Stimulated activated CD8-positive, alpha-beta memory T cell treated with anti-CD3 and anti-CD28 coated beads, Interleukin-2, amount 100 ng/mL, for 48 hours (primary cell): ENCODE measurements around the gene SDF2L1.
"Not testable (repeated sequence)": the region's sequence is repeated elsewhere in the genome, so short reads cannot be mapped to it uniquely, and the experiment has no call there.

Experiments
- DNase-seq, 2 donors: peaks; one replicate each; pipeline ENCODE4 v3.0.0-alpha.2; 2020; ENCODE audit warnings: low read depth in 2 of 2

The SDF2L1 gene

DNA sequence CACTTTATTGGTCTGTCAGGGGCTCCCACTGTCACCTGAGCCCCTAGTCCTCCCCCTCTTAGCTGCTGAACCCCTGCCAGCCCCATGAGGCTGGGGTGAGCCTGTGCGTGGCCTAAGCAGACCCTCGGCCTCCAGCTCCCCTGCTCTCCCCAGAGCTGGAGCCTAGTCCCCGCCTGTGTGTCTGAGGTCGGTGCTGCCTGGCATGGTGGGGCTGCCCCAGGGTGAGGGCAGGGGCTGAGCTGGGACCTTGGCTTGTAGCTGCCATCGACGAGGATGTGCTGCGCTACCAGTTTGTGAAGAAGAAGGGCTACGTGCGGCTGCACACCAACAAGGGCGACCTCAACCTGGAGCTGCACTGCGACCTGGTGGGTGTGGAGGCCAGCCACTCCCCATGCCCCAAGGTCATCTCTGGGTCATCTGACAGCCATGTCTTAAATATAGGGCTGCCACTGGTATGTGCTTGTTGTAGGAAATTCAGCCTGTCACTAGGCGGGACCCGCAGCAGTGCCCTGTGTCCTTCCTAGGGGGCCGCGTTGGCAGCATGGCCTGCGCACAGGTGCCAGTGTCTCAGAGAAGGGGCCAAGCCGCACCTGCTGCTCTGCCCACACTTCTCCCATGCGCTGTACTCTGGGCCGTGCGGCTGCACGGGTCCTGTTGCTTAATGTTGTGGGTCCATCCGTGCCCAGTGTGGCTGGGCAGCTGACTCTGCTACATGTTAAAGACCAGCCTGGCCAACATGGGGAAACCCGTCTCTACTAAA is 44.7 kb downstream of the SDF2L1 start:
- no peak for DNase-seq

DNA sequence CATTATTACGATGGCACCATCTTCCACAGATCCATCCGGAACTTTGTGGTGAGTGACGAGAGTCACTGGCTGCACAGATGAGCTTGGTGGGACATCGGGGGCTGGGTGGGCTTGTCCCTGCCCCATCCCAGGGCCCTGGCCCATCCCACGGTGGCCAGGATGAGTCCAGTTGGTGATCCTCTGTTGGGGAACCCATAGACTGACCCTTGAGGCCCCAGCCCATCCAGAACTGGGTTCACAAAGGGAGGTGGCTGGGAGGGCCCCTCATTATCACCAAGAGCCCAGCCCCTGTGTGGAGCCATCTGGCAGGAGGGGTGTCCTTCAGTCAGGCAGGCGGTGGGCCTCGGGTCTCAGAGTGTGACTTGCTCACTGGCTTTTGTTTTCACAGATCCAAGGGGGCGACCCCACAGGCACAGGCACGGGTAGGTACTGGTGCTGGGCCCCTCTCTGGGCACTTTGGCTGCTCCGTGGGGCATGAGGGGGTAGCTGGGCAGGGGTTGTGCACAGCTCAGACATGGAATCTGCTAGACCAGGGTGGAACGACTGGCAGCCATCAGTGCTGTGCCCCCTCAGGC is 45.7 kb downstream of the SDF2L1 start:
- DNase-seq: no peak

DNA sequence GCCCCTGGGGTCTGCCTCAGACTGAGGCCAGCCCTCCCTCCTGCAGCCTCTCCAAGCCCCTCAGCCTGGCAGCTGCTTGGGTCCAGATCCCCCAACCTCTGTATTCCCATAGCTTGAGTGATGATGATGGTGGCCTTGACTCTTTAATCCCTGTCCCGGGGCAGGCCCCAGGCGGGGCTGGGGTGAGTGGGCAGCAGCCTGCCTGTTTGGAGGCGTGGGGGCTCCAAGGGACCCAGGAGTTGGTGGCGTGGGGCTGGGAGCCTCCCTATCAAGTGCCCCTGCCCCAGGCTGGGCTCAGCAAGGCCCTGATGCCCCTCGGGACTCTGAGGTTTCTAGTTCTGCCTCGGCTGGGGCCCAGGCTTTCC is 46.2 kb downstream of the SDF2L1 start:
- no peak for DNase-seq

DNA sequence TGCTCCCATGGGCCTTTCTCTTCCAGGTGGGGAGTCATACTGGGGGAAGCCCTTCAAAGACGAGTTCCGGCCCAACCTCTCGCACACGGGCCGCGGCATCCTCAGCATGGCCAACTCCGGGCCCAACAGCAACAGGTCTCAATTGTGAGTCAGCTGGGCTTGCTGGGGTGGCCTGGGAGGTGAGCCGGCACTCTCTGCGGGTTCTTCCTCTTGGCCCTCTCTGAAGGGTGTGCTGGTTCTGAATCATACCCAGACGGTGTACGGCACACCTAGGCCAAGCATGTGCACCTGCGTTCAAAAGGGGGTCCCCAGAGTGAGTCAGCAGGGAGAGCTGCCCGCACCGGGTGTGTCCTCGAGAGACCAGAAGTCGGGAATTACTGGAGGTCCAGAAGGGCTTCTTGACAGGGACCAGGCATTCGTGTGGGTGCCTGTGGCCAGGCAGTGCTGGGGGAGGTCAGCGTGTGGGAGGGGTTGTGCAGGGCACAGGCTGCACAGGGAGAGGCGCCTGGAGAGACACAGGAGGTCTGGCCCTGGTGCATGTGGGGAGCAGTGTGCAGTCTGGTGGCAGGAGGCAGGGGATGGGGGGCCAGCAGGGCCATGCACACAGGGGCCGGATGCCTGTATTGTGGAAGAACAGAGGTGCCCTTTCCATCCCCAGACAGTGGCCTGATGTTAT is 46.7 kb downstream of the SDF2L1 start:
- DNase-seq: no peak

DNA sequence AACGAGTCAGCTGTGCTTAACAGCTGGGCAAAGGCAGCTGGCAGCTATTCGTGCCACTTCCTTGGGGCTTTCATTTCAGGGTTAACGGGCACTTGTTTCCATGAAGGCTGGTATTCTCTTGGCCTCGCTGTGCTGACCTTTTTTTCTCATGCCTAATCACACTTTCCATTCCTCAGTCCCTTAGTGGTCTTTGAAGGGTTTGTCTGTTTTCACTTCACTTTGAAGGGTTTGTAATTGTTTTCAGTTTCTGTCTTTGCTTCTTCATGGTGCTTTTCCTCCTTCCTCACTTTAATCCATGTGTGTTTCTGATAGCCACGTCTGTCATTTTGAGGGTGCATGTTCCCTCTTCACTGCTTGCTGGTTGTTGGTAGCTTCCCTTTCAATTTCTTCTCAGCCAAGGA is 48.3 kb downstream of the SDF2L1 start:
- DNase-seq: no peak

DNA sequence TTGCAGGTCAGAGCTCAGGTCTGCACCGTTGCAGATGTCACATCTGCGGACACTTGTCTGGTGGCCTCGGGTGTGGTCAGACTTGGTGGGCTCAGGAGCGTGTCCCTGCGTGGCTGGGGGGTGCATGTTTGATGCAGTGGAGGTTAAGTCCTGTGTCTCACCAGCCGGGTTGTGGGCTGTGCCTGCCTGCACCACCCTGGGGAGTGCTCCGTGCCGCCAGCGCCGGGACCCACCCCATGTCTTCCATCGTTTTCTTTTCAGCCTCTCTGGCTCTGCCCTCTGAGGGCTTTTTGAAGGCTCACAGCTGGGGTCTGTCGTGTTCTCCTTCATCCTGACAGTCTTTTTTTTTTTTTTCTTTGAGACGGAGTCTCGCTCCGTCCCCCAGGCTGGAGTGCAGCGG is 49.7 kb downstream of the SDF2L1 start:
- DNase-seq: no peak

DNA sequence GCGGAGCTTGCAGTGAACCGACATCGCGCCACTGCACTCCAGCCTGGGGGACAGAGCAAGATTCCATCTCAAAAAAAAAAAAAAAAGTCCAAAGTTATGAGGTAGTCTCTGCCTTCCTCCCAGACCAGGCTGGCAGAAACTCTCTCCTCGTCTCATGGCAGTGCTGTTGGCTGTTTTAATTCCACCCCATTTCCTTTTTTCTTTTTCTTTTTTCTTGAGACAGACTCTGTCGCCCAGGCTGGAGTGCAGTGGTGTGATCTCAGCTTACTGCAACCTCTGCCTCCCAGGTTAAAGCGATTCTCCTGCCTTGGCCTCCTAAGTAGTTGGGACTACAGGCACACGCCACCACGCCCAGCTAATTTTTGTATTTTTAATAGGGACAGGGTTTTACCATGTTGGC is 50.8 kb downstream of the SDF2L1 start:
- not testable (repeated sequence) for DNase-seq

DNA sequence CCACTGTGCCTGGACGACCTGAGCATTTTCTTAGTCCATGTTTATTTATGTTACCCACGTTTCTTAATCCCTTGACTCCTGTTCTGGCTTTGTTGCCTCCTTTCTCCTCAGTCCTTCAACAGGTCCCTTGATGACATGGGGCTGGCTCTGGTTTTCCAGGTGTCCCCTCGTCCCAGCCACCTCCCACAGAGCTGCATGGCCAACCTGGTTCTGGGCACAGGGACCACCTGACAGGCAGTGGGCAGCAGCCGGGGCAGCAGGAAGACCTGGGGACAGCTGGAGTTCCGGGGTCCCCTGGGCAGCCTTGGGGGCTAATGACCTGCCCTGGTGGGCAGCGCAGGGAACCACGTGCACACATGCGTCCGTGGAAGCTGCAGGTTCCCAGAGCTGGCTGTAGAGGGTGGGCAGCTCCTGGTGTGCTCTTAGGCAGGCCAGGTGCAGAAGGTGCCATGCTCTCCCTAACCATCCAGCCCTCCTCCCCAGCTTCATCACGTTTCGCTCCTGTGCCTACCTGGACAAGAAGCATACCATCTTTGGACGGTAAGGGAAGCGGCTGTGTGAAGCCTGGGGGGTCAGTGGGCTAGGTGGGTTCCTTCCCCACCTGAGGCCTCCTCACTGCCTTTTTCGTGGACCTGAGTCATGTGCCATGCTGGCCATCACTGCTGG is 51.4 kb downstream of the SDF2L1 start:
- no peak for DNase-seq
